ENCODE measurements around the gene RAB35. TPM values are rescaled to one million over a fixed set of nuclear protein-coding genes. Genes with fewer than 3 reads are reported as not detected.

Gene RAB35
- total and polyA plus RNA-seq, 2 of the 4 experiments (the other 2 are of a cell fraction): 32.6 to 49.6 TPM

GRCh38 chr12:120115066-120115465, 1.5 kb downstream of the RAB35 start:
- WGBS, 2 experiments (ENCODE audit: extremely low coverage in 2 of 2, insufficient read length in 1 of 2): 100% methylated on average over 2 of the region's 3 CpGs; no CpG with 5 or more reads in 1 of the 2 experiments
- CTCF ChIA-PET: no interaction called here

More at GRCh38 chr12:120115066-120115465, 1.5 kb downstream of the RAB35 start:
- Histone ChIP-seq H3K9ac (ENCODE audit: low read depth, low read length) (peak overlapping the region; percentile 98), H3K23ac (ENCODE audit: low read depth, low read length) (peak overlapping the region; percentile 87), H3K4me2 (ENCODE audit: low read depth, low read length) (peak overlapping the region; percentile 95), H3K56ac (ENCODE audit: extremely low read depth, insufficient read depth, low read length) (no peak overlapping the region; the same call in 1 of the 2 replicates), H2BK5ac (ENCODE audit: low read depth, low read length, poor library complexity, severe bottlenecking) (no peak overlapping the region), H3K9me3 (ENCODE audit: control insufficient read depth, insufficient read depth, low read length) (no peaks in the 10 kb centered on the region), H2BK15ac (ENCODE audit: low read depth, low read length) (no peak overlapping the region), H3K18ac (ENCODE audit: low read depth, low read length) (no peak overlapping the region), H3K27me3 (ENCODE audit: control insufficient read depth, insufficient read depth, low read length) (no peaks in the 10 kb centered on the region), H4K5ac (ENCODE audit: low read depth, low read length) (no peak overlapping the region), H4K91ac (ENCODE audit: insufficient read depth, low read depth, low read length) (no peak overlapping the region), H3K9me1 (ENCODE audit: insufficient read depth, low read length) (peaks cover 22% of the 10 kb centered on the region), H3K36me3 (ENCODE audit: control insufficient read depth, insufficient read depth, low read length) (peaks cover 9% of the 10 kb centered on the region; the same call in 1 of the 2 replicates), H3K14ac (replicated peaks; ENCODE audit: low read depth, low read length) (peak overlapping the region; percentile 33; the same call in 1 of the 2 replicates), H4K8ac (ENCODE audit: low read depth in 2 of 2, low read length in 2 of 2) (no peak overlapping the region), H2AK9ac (replicated peaks; ENCODE audit: low read depth, low read length, poor library complexity) (peak overlapping the region; percentile 33), H3K4me3 (ENCODE audit: insufficient read depth, low read depth, low read length) (peak overlapping the region; percentile 95), H3K27ac (ENCODE audit: insufficient read depth, low read length) (no peak overlapping the region), H2AFZ (replicated peaks; ENCODE audit: low read length, poor library complexity) (no peak overlapping the region), H2BK20ac (ENCODE audit: low read depth, low read length) (no peak overlapping the region), H3K79me1 (ENCODE audit: low read depth in 1 of 2, low read length in 2 of 2) (peaks cover 19 to 65% of the 10 kb centered on the region in 2 experiments), H3K4ac (ENCODE audit: low read depth, low read length) (no peak overlapping the region), H3K4me1 (ENCODE audit: control insufficient read depth, insufficient read depth, low read length) (peaks cover 10% of the 10 kb centered on the region), H4K20me1 (ENCODE audit: insufficient read depth, low read length) (peaks cover 69% of the 10 kb centered on the region), H2BK120ac (ENCODE audit: low read depth, low read length) (no peak overlapping the region), H2AK5ac (ENCODE audit: low read depth, low read length) (0 out of 2 replicates have a peak overlapping the region, but pooled peaks have one; percentile 98)
- dilution Hi-C loops (cut with HindIII; ENCODE audit: low sequenced_read_pairs, unreplicated experiment) (no loop called here), in situ Hi-C loops (cut with MboI; ENCODE audit: low sequenced_read_pairs) (loop anchor here (25.0 kb wide), 1 partner anchor 1753 kb away; the partner anchor contains the start of gene TAOK3), intact Hi-C loops (cut with micrococcal nuclease) (no loop called here)
- no peak for ATAC-seq (ENCODE audit: low read depth)
- no TSS peak for BruUV-seq (replicated peaks)
- POLR2A ChIA-PET (ENCODE audit: unreplicated experiment): no interaction called here
- TF ChIP-seq SMC3 (IDR thresholded peaks at IDR 0.05; ENCODE audit: low read depth, low read length): no peak
- no peak for DNase-seq

All from IMR-90 (cell line).